Neural progenitor cell (in vitro differentiated cells): Measurements from ENCODE around the gene CHST9. TPM values are rescaled to one million over a fixed set of nuclear protein-coding genes. Genes with fewer than 3 reads are reported as not detected.

ENCODE experiments used
- DNase-seq: peaks from one replicate; pipeline ENCODE4 v3.0.0-alpha.2; 2016; ENCODE audit warnings: low spot score
- H2AFZ ChIP-seq: fragments of 200-600 bp; sonication (generic); replicated peaks from 2 replicates; pipeline ENCODE4 v1.6.1; 2016; ENCODE audit warnings: antibody characterized with exemption
- H3F3A ChIP-seq: fragments of 200-600 bp; sonication (generic); 2 replicates; pipeline ENCODE4 v1.6.1; 2016; ENCODE audit warnings: antibody characterized with exemption, low read depth
- H3K27ac ChIP-seq: fragments of 200-600 bp; sonication (generic); 2 replicates; pipeline ENCODE4 v1.5.1; 2016; ENCODE audit warnings: mild to moderate bottlenecking
- H3K27me3 ChIP-seq: fragments of 200-600 bp; sonication (generic); 2 replicates; pipeline ENCODE4 v1.6.1; 2016; ENCODE audit warnings: mild to moderate bottlenecking, moderate library complexity
- H3K36me3 ChIP-seq: fragments of 200-600 bp; sonication (generic); 2 replicates; pipeline ENCODE4 v1.5.1; 2016
- H3K4me1 ChIP-seq: fragments of 200-600 bp; sonication (generic); 2 replicates; pipeline ENCODE4 v1.6.1; 2016; ENCODE audit warnings: mixed run types
- H3K4me2 ChIP-seq: fragments of 200-600 bp; sonication (generic); 2 replicates; pipeline ENCODE4 v1.6.1; 2016
- H3K4me3 ChIP-seq: fragments of 200-600 bp; sonication (generic); 2 replicates; pipeline ENCODE4 v1.5.1; 2016
- H3K79me2 ChIP-seq: fragments of 200-600 bp; sonication (generic); 2 replicates; pipeline ENCODE4 v1.6.1; 2016; ENCODE audit warnings: low read depth
- H3K9ac ChIP-seq: fragments of 200-600 bp; sonication (generic); 2 replicates; pipeline ENCODE4 v1.6.1; 2016
- H3K9me3 ChIP-seq: fragments of 200-600 bp; sonication (generic); 2 replicates; pipeline ENCODE4 v1.5.1; 2016; ENCODE audit warnings: low read depth
- H4K20me1 ChIP-seq: fragments of 200-600 bp; sonication (generic); 2 replicates; pipeline ENCODE4 v1.6.1; 2016; ENCODE audit warnings: low read depth
- H3K27ac Mint-ChIP-seq: 3 replicates; pipeline ENCODE4 v1.8.0; 2021; ENCODE audit warnings: mixed read lengths
- H3K27me3 Mint-ChIP-seq: 2 replicates; pipeline ENCODE4 v1.8.0; 2022; ENCODE audit warnings: low read depth, mild to moderate bottlenecking, inconsistent platforms, moderate library complexity, mixed read lengths; ENCODE audit not compliant: insufficient read depth
- H3K36me3 Mint-ChIP-seq: 3 replicates; pipeline ENCODE4 v1.8.0; 2021; ENCODE audit warnings: mixed read lengths
- H3K4me1 Mint-ChIP-seq: 3 replicates; pipeline ENCODE4 v1.8.0; 2021; ENCODE audit warnings: mixed read lengths
- H3K4me3 Mint-ChIP-seq: 3 replicates; pipeline ENCODE4 v1.8.0; 2021; ENCODE audit warnings: mild to moderate bottlenecking, moderate library complexity, mixed read lengths
- H3K9me3 Mint-ChIP-seq: 3 replicates; pipeline ENCODE4 v1.8.0; 2020; ENCODE audit warnings: mixed read lengths
- CTCF ChIP-seq: fragments of 200-600 bp; sonication (generic); IDR thresholded peaks from 2 replicates; pipeline ENCODE4 v1.5.1; 2017; ENCODE audit warnings: antibody characterized with exemption, mild to moderate bottlenecking
- EZH2 ChIP-seq: fragments of 200-600 bp; sonication (generic); IDR thresholded peaks from 2 replicates; pipeline ENCODE4 v1.6.1; 2017; ENCODE audit warnings: antibody characterized with exemption, mild to moderate bottlenecking, moderate library complexity
- EZH2phosphoT487 ChIP-seq: fragments of 200-600 bp; sonication (generic); IDR thresholded peaks from 2 replicates; pipeline ENCODE4 v1.6.1; 2017; ENCODE audit warnings: antibody characterized with exemption
- total RNA-seq: library from RNA; depleted of rRNA; stranded (reverse); fragments of >200 nt; gene quantifications from 2 replicates; pipeline ENCODE4 v1.2.3, GENCODE V29; 2015; ENCODE audit warnings: low replicate concordance

Gene CHST9
- total RNA-seq, 1 donor from 2014 or later, result 1.3 TPM

GRCh38 chr18:26888259-26888658 is 296.8 kb downstream of the CHST9 start:
- H3K9ac ChIP-seq, result no peak overlapping the region
- no peak overlapping the region for H3K27ac ChIP-seq
- no peak overlapping the region for H2AFZ ChIP-seq
- no peaks in the 10 kb centered on the region for H3K9me3 Mint-ChIP-seq
- H4K20me1 ChIP-seq, result no peaks in the 10 kb centered on the region
- no peaks in the 10 kb centered on the region for H3K36me3 Mint-ChIP-seq
- H3K27me3 Mint-ChIP-seq, result peaks cover 2% of the 10 kb centered on the region
- H3K4me1 Mint-ChIP-seq, result no peaks in the 10 kb centered on the region
- no peaks in the 10 kb centered on the region for H3K36me3 ChIP-seq
- no peaks in the 10 kb centered on the region for H3K9me3 ChIP-seq
- no peaks in the 10 kb centered on the region for H3K79me2 ChIP-seq
- H3K4me1 ChIP-seq, result no peaks in the 10 kb centered on the region
- DNase-seq, result no peak
- no peak overlapping the region for H3K4me2 ChIP-seq
- H3F3A ChIP-seq, result no peaks in the 10 kb centered on the region
- TF ChIP-seq EZH2 (no peak), CTCF (no peak), EZH2phosphoT487 (no peak)
- no peak overlapping the region for H3K4me3 Mint-ChIP-seq
- no peaks in the 10 kb centered on the region for H3K27me3 ChIP-seq
- no peak overlapping the region for H3K4me3 ChIP-seq
- no peak overlapping the region for H3K27ac Mint-ChIP-seq

GRCh38 chr18:26875040-26875654 is 310.0 kb downstream of the CHST9 start:
- Mint-ChIP-seq H3K9me3 (peaks cover 5% of the 10 kb centered on the region), H3K27ac (no peak overlapping the region), H3K4me1 (peaks cover 2% of the 10 kb centered on the region), H3K4me3 (no peak overlapping the region), H3K27me3 (peaks cover 4% of the 10 kb centered on the region), H3K36me3 (no peaks in the 10 kb centered on the region)
- no peak overlapping the region for H3K4me2 ChIP-seq
- no peaks in the 10 kb centered on the region for H3F3A ChIP-seq
- H3K36me3 ChIP-seq, result no peaks in the 10 kb centered on the region
- H3K4me3 ChIP-seq, result no peak overlapping the region
- no peaks in the 10 kb centered on the region for H3K4me1 ChIP-seq
- H3K27ac ChIP-seq, result no peak overlapping the region
- TF ChIP-seq EZH2 (no peak), EZH2phosphoT487 (no peak), CTCF (no peak)
- no peak for DNase-seq
- H3K9me3 ChIP-seq, result no peaks in the 10 kb centered on the region
- H3K9ac ChIP-seq, result no peak overlapping the region
- H3K79me2 ChIP-seq, result no peaks in the 10 kb centered on the region
- no peak overlapping the region for H2AFZ ChIP-seq
- H4K20me1 ChIP-seq, result no peaks in the 10 kb centered on the region
- no peaks in the 10 kb centered on the region for H3K27me3 ChIP-seq

DNA sequence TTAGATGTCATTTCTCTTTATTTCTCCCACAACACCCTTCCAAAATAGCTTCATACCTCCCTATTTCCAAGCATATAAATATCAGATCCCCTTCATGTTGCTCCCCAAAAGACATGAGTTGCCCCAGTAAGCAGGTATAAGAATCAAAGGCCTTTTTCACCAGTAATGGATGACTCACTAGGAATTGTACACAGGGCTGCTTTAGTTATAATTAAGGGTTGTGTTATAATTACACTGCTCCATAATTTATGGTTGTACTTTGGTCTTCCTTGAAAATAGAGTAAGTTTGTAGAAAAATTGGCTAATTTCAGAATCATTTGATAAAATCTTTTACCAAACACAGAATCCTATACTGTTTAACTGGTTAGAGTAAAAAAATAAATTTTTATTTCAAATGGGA is 310.8 kb downstream of the CHST9 start:
- TF ChIP-seq CTCF, result no peak
- TF ChIP-seq EZH2, result no peak
- no peak for TF ChIP-seq EZH2phosphoT487
- H3K27ac Mint-ChIP-seq, result no peak overlapping the region
- no peak overlapping the region for H2AFZ ChIP-seq
- no peaks in the 10 kb centered on the region for H4K20me1 ChIP-seq
- H3K9me3 Mint-ChIP-seq, result peaks cover 5% of the 10 kb centered on the region
- H3K27ac ChIP-seq, result no peak overlapping the region
- H3K36me3 ChIP-seq, result no peaks in the 10 kb centered on the region
- H3K27me3 Mint-ChIP-seq, result peaks cover 4% of the 10 kb centered on the region
- H3K4me3 Mint-ChIP-seq, result no peak overlapping the region
- no peaks in the 10 kb centered on the region for H3K9me3 ChIP-seq
- H3K79me2 ChIP-seq, result no peaks in the 10 kb centered on the region
- H3K27me3 ChIP-seq, result no peaks in the 10 kb centered on the region
- H3F3A ChIP-seq, result no peaks in the 10 kb centered on the region
- H3K4me1 Mint-ChIP-seq, result peaks cover 2% of the 10 kb centered on the region
- no peak overlapping the region for H3K4me2 ChIP-seq
- no peak overlapping the region for H3K4me3 ChIP-seq
- H3K9ac ChIP-seq, result no peak overlapping the region
- H3K36me3 Mint-ChIP-seq, result no peaks in the 10 kb centered on the region
- no peak for DNase-seq
- H3K4me1 ChIP-seq, result no peaks in the 10 kb centered on the region
